ENCODE results near the gene CMYA5.
"Not testable (repeated sequence)": the region's sequence is repeated elsewhere in the genome, so short reads cannot be mapped to it uniquely, and the experiment has no call there.

The CMYA5 gene

GRCh38 chr5:79689541-79690466 is at the start of gene CMYA5:
Gene CMYA5 (plus strand): TSS chr5:79689836. CDS start chr5:79689908, 72 bp downstream.
- no peak for DNase-seq

- DNase-seq = no peak
Observed at GRCh38 chr5:79640571-79641055, 49.0 kb upstream of the CMYA5 start.

GRCh38 chr5:79641414-79641813 is 48.2 kb upstream of the CMYA5 start:
- no peak for DNase-seq

GRCh38 chr5:79642210-79642609 is 47.4 kb upstream of the CMYA5 start:
- no peak for DNase-seq

- no peak for DNase-seq
Observed at GRCh38 chr5:79653843-79654242, 35.8 kb upstream of the CMYA5 start.

- DNase-seq = no peak
Observed at GRCh38 chr5:79663212-79663611, 26.4 kb upstream of the CMYA5 start.

- no peak for DNase-seq
Observed at GRCh38 chr5:79666758-79667157, 22.9 kb upstream of the CMYA5 start.

- DNase-seq = no peak
Observed at GRCh38 chr5:79672392-79672791, 17.2 kb upstream of the CMYA5 start.

GRCh38 chr5:79676354-79676753 is 13.3 kb upstream of the CMYA5 start:
- not testable (repeated sequence) for DNase-seq

GRCh38 chr5:79682102-79682501 is 7.5 kb upstream of the CMYA5 start:
- DNase-seq = not testable (repeated sequence)

GRCh38 chr5:79684782-79685181 is 4.9 kb upstream of the CMYA5 start:
- DNase-seq = no peak

- no peak for DNase-seq
Observed at GRCh38 chr5:79685627-79686026, 4.0 kb upstream of the CMYA5 start.

GRCh38 chr5:79686799-79687198 is 2.8 kb upstream of the CMYA5 start:
- DNase-seq = no peak

- DNase-seq = no peak
Observed at GRCh38 chr5:79687889-79688288, 1.7 kb upstream of the CMYA5 start.

GRCh38 chr5:79691007-79691406 is 1.4 kb downstream of the CMYA5 start:
- no peak for DNase-seq

- no peak for DNase-seq
Observed at GRCh38 chr5:79692596-79692995, 3.0 kb downstream of the CMYA5 start.

GRCh38 chr5:79694183-79694582 is 4.5 kb downstream of the CMYA5 start:
- no peak for DNase-seq

GRCh38 chr5:79694652-79695051 is 5.0 kb downstream of the CMYA5 start:
- DNase-seq = no peak

- DNase-seq = no peak
Observed at GRCh38 chr5:79695526-79695925, 5.9 kb downstream of the CMYA5 start.

GRCh38 chr5:79697222-79698170 is 7.9 kb downstream of the CMYA5 start:
- no peak for DNase-seq

- no peak for DNase-seq
Observed at GRCh38 chr5:79699763-79700400, 10.2 kb downstream of the CMYA5 start.

- DNase-seq = no peak
Observed at GRCh38 chr5:79702606-79703380, 13.2 kb downstream of the CMYA5 start.

Measured in DMS 273 treated with DMSO at 0.1 percent for 48 hours (cell line).